HepG2 (cell line): Measurements from ENCODE around the gene RBBP8NL. TPM values are rescaled to one million over a fixed set of nuclear protein-coding genes. Genes with fewer than 3 reads are reported as not detected.

Experiments
- ATAC-seq: fragments of 200-7000 bp; cut with Tn5 transposase; 3 replicates; pipeline ENCODE4 v1.9.1; 2020; ENCODE audit warnings: mild to moderate bottlenecking, moderate library complexity
- BruUV-seq: library from RNA; stranded (reverse); fragments of 400-500 nt; replicated peaks from 2 replicates; lab custom pipeline; 2021; lab: Mats Ljungman, UMichigan
- CTCF ChIA-PET: fragments of 300-600 bp; formaldehyde crosslinking; extraction: SDS; loops from one replicate; lab custom pipeline; 2021; ENCODE audit warnings: low total read pairs, inconsistent platforms, low intra/inter-chr PET ratio; lab: Yijun Ruan, JAX
- POLR2A ChIA-PET: fragments of 350-600 bp; sonication (Branson Sonifier 250); formaldehyde crosslinking; loops from one replicate; lab custom pipeline; 2020; ENCODE audit warnings: antibody characterized with exemption, inconsistent platforms; lab: Yijun Ruan, JAX
- DNase-seq: peaks from one replicate; pipeline ENCODE4 v3.0.0-alpha.2; 2015; ENCODE audit warnings: low spot score
- FAIRE-seq: peaks from 3 replicates; lab custom pipeline; 2011; peaks lifted over from hg19 to GRCh38; lab: Jason Lieb, UNC
- H2AFZ ChIP-seq: one replicate; pipeline ENCODE4 v1.6.1; 2011; ENCODE audit warnings: low read length, inconsistent platforms
- H3K27ac ChIP-seq: fragments of 300-600 bp; 3 replicates; pipeline ENCODE4 v1.8.0; 2011; ENCODE audit warnings: mixed run types, mild to moderate bottlenecking, mixed read lengths, low read length, inconsistent platforms; ENCODE audit not compliant: insufficient read depth; ENCODE audit errors: extremely low read length
- H3K27me3 ChIP-seq, 2 experiments: fragments of 200-600 bp in 1 of 2; 2 replicates in 1 of 2; 3 replicates in 1 of 2; pipeline versions ENCODE4 v1.6.0 to v1.8.0; 2011; ENCODE audit warnings: low read length in 2 of 2, mild to moderate bottlenecking in 2 of 2, moderate library complexity in 2 of 2, inconsistent platforms in 1 of 2; ENCODE audit not compliant: insufficient read depth in 2 of 2, control insufficient read depth in 1 of 2
- H3K36me3 ChIP-seq, 2 experiments: fragments of 200-600 bp in 1 of 2; replicated peaks in 1 of 2; 2 replicates in 1 of 2; 3 replicates in 1 of 2; pipeline versions ENCODE4 v1.5.1 to v1.8.0; 2011; ENCODE audit warnings: low read length in 2 of 2, inconsistent platforms in 1 of 2; ENCODE audit not compliant: insufficient read depth in 2 of 2, control insufficient read depth in 1 of 2
- H3K4me1 ChIP-seq: 2 replicates; pipeline ENCODE4 v1.5.1; 2012; ENCODE audit warnings: low read length, inconsistent platforms; ENCODE audit not compliant: insufficient read depth
- H3K4me2 ChIP-seq: 2 replicates; pipeline ENCODE4 v1.6.0; 2011; ENCODE audit warnings: low read depth, low read length, inconsistent platforms
- H3K4me3 ChIP-seq, 3 experiments: fragments of 200-600 bp in 1 of 3; sonication (generic), shearing (Covaris generic) in 1 of 3; replicated peaks in 1 of 3; 2 replicates each; pipeline ENCODE4 v1.5.1; 2011 to 2016; ENCODE audit warnings: low read length in 3 of 3, inconsistent platforms in 2 of 3, low read depth in 2 of 3, mild to moderate bottlenecking in 2 of 3, control low read depth in 1 of 3, mixed read lengths in 1 of 3; ENCODE audit not compliant: insufficient read depth in 1 of 3
- H3K79me2 ChIP-seq: one replicate; pipeline ENCODE4 v1.6.1; 2011; ENCODE audit warnings: low read length, inconsistent platforms; ENCODE audit not compliant: insufficient read depth
- H3K9ac ChIP-seq: 2 replicates; pipeline ENCODE4 v1.6.0; 2011; ENCODE audit warnings: mild to moderate bottlenecking, low read depth, low read length, inconsistent platforms; ENCODE audit not compliant: insufficient read depth
- H3K9me3 ChIP-seq: 2 replicates; pipeline ENCODE4 v1.5.1; 2012; ENCODE audit warnings: mild to moderate bottlenecking, low read length
- H4K20me1 ChIP-seq: 2 replicates; pipeline ENCODE4 v1.6.0; 2011; ENCODE audit warnings: inconsistent platforms, mild to moderate bottlenecking, low read length, moderate library complexity; ENCODE audit not compliant: insufficient read depth
- ASH2L ChIP-seq: fragments of 300-600, 200-600 bp; sonication (generic); IDR thresholded peaks from 2 replicates; pipeline ENCODE4 v1.7.0; 2017; ENCODE audit warnings: low read depth, mild to moderate bottlenecking, moderate library complexity, mixed read lengths, low read length; ENCODE audit not compliant: insufficient read length
- NRL ChIP-seq: sonication (generic); formaldehyde crosslinking; IDR thresholded peaks from 2 replicates; pipeline ENCODE4 v1.5.0; 2020; ENCODE audit warnings: missing genetic modification reagents, mild to moderate bottlenecking, moderate library complexity, borderline replicate concordance
- THAP11 ChIP-seq: IDR thresholded peaks from 2 replicates; pipeline ENCODE4 v1.6.1; 2016; ENCODE audit warnings: missing biosample characterization, missing genetic modification reagents
- TOE1 ChIP-seq: sonication (generic); formaldehyde crosslinking; IDR thresholded peaks from 2 replicates; pipeline ENCODE4 v1.4.0; 2020; ENCODE audit warnings: mild to moderate bottlenecking, missing genetic modification reagents
- ZNF264 ChIP-seq: sonication (generic); formaldehyde crosslinking; IDR thresholded peaks from 2 replicates; pipeline ENCODE4 v1.4.0; 2020; ENCODE audit warnings: missing genetic modification reagents
- ZNF574 ChIP-seq: sonication (generic); formaldehyde crosslinking; IDR thresholded peaks from 2 replicates; pipeline ENCODE4 v1.4.0; 2020; ENCODE audit warnings: missing genetic modification reagents
- ZNF775 ChIP-seq: sonication (generic); formaldehyde crosslinking; IDR thresholded peaks from 2 replicates; pipeline ENCODE4 v1.4.0; 2020; ENCODE audit warnings: missing genetic modification reagents, mild to moderate bottlenecking, moderate library complexity, borderline replicate concordance
- ZNF792 ChIP-seq: IDR thresholded peaks from 2 replicates; pipeline ENCODE4 v1.6.1; 2016
- ZNF839 ChIP-seq: sonication (generic); formaldehyde crosslinking; IDR thresholded peaks from 2 replicates; pipeline ENCODE4 v1.4.0; 2020; ENCODE audit warnings: missing genetic modification reagents, mild to moderate bottlenecking, borderline replicate concordance
- WGBS: methylation state at CpG from one replicate; pipeline ENCODE4 v1.1.6; 2017; ENCODE audit warnings: low lambda C conversion rate; 5-methylcytosine and 5-hydroxymethylcytosine counted together
- in situ Hi-C: cut with HindIII; loops from 2 replicates; pipeline ENCODE4 v1.10.0; 2017; ENCODE audit warnings: low pct_unique_long_range_greater_than_20kb; ENCODE audit not compliant: extremely low pct_ligation_motif_present
- intact Hi-C: fragments of 100-400 bp; cut with micrococcal nuclease; formaldehyde crosslinking; loops from one replicate; pipeline ENCODE4 v1.10.0; 2022; ENCODE audit not compliant: unreplicated experiment
- polyA plus RNA-seq, 8 experiments: library from polyadenylated mRNA; depleted of rRNA in 3 of 8; stranded (reverse) in 7 of 8; unstranded in 1 of 8; fragments of >200 nt; fragmentation: Illumina TruSeq in 4 of 8; extraction: Trizol in 4 of 8; gene quantifications; 2 replicates each; pipeline versions ENCODE4 v1.2.1 to v1.2.3, GENCODE V29; 2011 to 2016; ENCODE audit warnings: low read depth in 4 of 8, missing spikeins in 1 of 8, mixed read lengths in 1 of 8; ENCODE audit not compliant: insufficient read depth in 1 of 8
- total RNA-seq, 5 experiments: library from RNA; depleted of rRNA; stranded (reverse); fragments of >200 nt; fragmentation: Illumina TruSeq; extraction: Trizol; gene quantifications; 2 replicates each; pipeline ENCODE4 v1.2.3, GENCODE V29; 2016; ENCODE audit warnings: low read depth in 1 of 5

The RBBP8NL gene
- total and polyA plus RNA-seq, 2 of the 13 experiments (the other 11 are each of a cell fraction or from before 2014, with no cell fraction given) = 0.69 to 0.86 TPM

- no peak for TF ChIP-seq ZNF574 (CRISPR knock-in tag)
- peak; percentile 37; the same call in 1 of the 2 replicates for TF ChIP-seq NRL (CRISPR knock-in tag)
- no peak for TF ChIP-seq TOE1 (CRISPR knock-in tag)
These were observed 26.0 kb downstream of the RBBP8NL start (continued) for GRCh38 chr20:62401331-62401779.

- DNase-seq (no peak), ATAC-seq (no peak), FAIRE-seq (no peak)
- 89% methylated on average over 5 of the region's 10 CpGs for WGBS
- ChIA-PET CTCF (no interaction called here), POLR2A (interaction anchor here (0.9 to 2.6 kb wide), 2 partner anchors 10 to 14 kb away, joined by 3 to 9 read pairs; partner anchors contain the start of gene RPS21)
- intact Hi-C loops (no loop called here), in situ Hi-C loops (no loop called here)
- H3K4me3 ChIP-seq = no peak overlapping the region
- TF ChIP-seq ASH2L (no peak), ZNF264 (CRISPR knock-in tag) (no peak), ZNF792 (CRISPR knock-in tag) (no peak), ZNF775 (CRISPR knock-in tag) (no peak), ZNF839 (no peak), THAP11 (CRISPR knock-in tag) (no peak)
- no peak overlapping the region for H3K9ac ChIP-seq
- H2AFZ ChIP-seq = no peak overlapping the region
- H3K27ac ChIP-seq = no peak overlapping the region
- H3K9me3 ChIP-seq = no peaks in the 10 kb centered on the region
- H3K36me3 ChIP-seq = peaks cover 2 to 19% of the 10 kb centered on the region in 2 experiments; a peak in 3 of 5 replicates
- H4K20me1 ChIP-seq = no peaks in the 10 kb centered on the region; the same call in 1 of the 2 replicates
- peaks cover 18% of the 10 kb centered on the region for H3K4me1 ChIP-seq
- BruUV-seq = no TSS peak
- H3K4me2 ChIP-seq = no peak overlapping the region
- no peaks in the 10 kb centered on the region for H3K27me3 ChIP-seq
- H3K79me2 ChIP-seq = peaks cover 4% of the 10 kb centered on the region
These were observed 26.8 kb downstream of the RBBP8NL start for GRCh38 chr20:62400541-62400940.
